ENCODE measurements around the gene PPP1R3G. TPM values are rescaled to one million over a fixed set of nuclear protein-coding genes. Genes with fewer than 3 reads are reported as not detected.

Gene PPP1R3G
- 4.0 TPM in 2 replicates for total RNA-seq

GRCh38 chr6:5084781-5085647 is at the start of gene PPP1R3G:
Gene PPP1R3G (plus strand): TSS chr6:5085341. CDS start chr6:5085486, 145 bp downstream.

Other genes with a start within 250 kb of the PPP1R3G start
- 9.8 and 16.0 TPM in 2 replicates for gene RPP40, start 81.3 kb upstream of the PPP1R3G start, total RNA-seq
- gene LYRM4, start 175.6 kb downstream of the PPP1R3G start, total RNA-seq, result 23.6 and 29.5 TPM in 2 replicates
- gene FARS2, start 176.2 kb downstream of the PPP1R3G start, total RNA-seq, result 7.0 and 8.0 TPM in 2 replicates

Measured in pericardium fibroblast (primary cell).